Measurements from ENCODE around the gene WNT7A.

Gene WNT7A

GRCh38 chr3:13842226-13842625 lies 37.6 kb downstream of the WNT7A start:
- peak overlapping the region; percentile 70 for H3K27ac ChIP-seq
- ChIA-PET CTCF (no interaction called here), POLR2A (ENCODE audit: low non-redundant PET) (no interaction called here)
- no peak for TF ChIP-seq CTCF (conservative IDR thresholded peaks at IDR 0.05; ENCODE audit: low read depth)
- DNase-seq (ENCODE audit: low spot score) = no peak

- H3K27ac ChIP-seq = peak overlapping the region; percentile 70
- POLR2A ChIA-PET (ENCODE audit: low non-redundant PET) = no interaction called here
- no peak for TF ChIP-seq CTCF (conservative IDR thresholded peaks at IDR 0.05; ENCODE audit: low read depth)
- CTCF ChIA-PET = no interaction called here
- no peak for DNase-seq (ENCODE audit: low spot score)
Observed at GRCh38 chr3:13841826-13842225, 38.0 kb downstream of the WNT7A start.

GRCh38 chr3:13841141-13841540 lies 38.7 kb downstream of the WNT7A start:
- H3K27ac ChIP-seq = peak overlapping the region; percentile 70
- TF ChIP-seq CTCF (conservative IDR thresholded peaks at IDR 0.05; ENCODE audit: low read depth) = no peak
- ChIA-PET POLR2A (ENCODE audit: low non-redundant PET) (no interaction called here), CTCF (no interaction called here)
- no peak for DNase-seq (ENCODE audit: low spot score)

GRCh38 chr3:13840456-13840855 lies 39.4 kb downstream of the WNT7A start:
- no peak for TF ChIP-seq CTCF (conservative IDR thresholded peaks at IDR 0.05; ENCODE audit: low read depth)
- ChIA-PET CTCF (no interaction called here), POLR2A (ENCODE audit: low non-redundant PET) (no interaction called here)
- H3K27ac ChIP-seq = no peak overlapping the region
- DNase-seq (ENCODE audit: low spot score) = no peak

GRCh38 chr3:13839726-13840340 lies 40.0 kb downstream of the WNT7A start:
- ChIA-PET CTCF (no interaction called here), POLR2A (ENCODE audit: low non-redundant PET) (no interaction called here)
- H3K27ac ChIP-seq = peak overlapping the region; percentile 67
- TF ChIP-seq CTCF (conservative IDR thresholded peaks at IDR 0.05; ENCODE audit: low read depth) = no peak
- no peak for DNase-seq (ENCODE audit: low spot score)

GRCh38 chr3:13839253-13839652 lies 40.6 kb downstream of the WNT7A start:
- ChIA-PET CTCF (no interaction called here), POLR2A (ENCODE audit: low non-redundant PET) (no interaction called here)
- peak overlapping the region; percentile 67 for H3K27ac ChIP-seq
- no peak for DNase-seq (ENCODE audit: low spot score)
- no peak for TF ChIP-seq CTCF (conservative IDR thresholded peaks at IDR 0.05; ENCODE audit: low read depth)

All from RWPE1 (cell line).